ENCODE data around the gene GRIA3.

DNA sequence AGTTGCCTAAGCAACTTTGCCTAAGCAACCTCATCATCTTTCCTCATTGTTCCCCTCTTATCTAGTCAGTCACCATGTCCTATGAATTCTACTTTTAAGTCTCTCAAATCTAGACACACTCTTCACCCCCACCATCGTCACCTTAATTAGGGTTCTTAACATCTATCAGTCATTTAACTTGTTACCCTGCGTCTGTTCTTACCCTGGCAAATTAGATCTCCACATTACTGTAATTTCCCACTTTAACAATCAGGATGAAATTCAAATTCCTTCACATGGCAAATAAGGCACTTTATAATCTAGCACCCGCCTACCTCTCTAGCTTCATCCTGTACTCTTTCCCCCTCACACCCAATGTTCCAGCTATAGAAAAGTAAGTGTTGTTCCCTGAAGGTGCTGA is 221.2 kb downstream of the GRIA3 start:
- no peak for TF ChIP-seq CTCF (IDR thresholded peaks at IDR 0.05; ENCODE audit: low read length)
- TF ChIP-seq EZH2 (IDR thresholded peaks at IDR 0.05; ENCODE audit: borderline replicate concordance, low read length), result no peak
